HG03575 (cell line): ENCODE data around the gene RILPL1.
A peak's percentile ranks its signal among the peaks of the same experiment; 100 is the strongest.
"Not testable (repeated sequence)": the region's sequence is repeated elsewhere in the genome, so short reads cannot be mapped to it uniquely, and the experiment has no call there.

Source experiments
- ATAC-seq: cut with Tn5 transposase; IDR thresholded peaks from one replicate; pipeline ENCODE4 v1.9.1; 2021; ENCODE audit not compliant: unreplicated experiment, insufficient number of reproducible peaks, low FRiP score; ENCODE audit errors: extremely low read depth

RILPL1 gene

DNA sequence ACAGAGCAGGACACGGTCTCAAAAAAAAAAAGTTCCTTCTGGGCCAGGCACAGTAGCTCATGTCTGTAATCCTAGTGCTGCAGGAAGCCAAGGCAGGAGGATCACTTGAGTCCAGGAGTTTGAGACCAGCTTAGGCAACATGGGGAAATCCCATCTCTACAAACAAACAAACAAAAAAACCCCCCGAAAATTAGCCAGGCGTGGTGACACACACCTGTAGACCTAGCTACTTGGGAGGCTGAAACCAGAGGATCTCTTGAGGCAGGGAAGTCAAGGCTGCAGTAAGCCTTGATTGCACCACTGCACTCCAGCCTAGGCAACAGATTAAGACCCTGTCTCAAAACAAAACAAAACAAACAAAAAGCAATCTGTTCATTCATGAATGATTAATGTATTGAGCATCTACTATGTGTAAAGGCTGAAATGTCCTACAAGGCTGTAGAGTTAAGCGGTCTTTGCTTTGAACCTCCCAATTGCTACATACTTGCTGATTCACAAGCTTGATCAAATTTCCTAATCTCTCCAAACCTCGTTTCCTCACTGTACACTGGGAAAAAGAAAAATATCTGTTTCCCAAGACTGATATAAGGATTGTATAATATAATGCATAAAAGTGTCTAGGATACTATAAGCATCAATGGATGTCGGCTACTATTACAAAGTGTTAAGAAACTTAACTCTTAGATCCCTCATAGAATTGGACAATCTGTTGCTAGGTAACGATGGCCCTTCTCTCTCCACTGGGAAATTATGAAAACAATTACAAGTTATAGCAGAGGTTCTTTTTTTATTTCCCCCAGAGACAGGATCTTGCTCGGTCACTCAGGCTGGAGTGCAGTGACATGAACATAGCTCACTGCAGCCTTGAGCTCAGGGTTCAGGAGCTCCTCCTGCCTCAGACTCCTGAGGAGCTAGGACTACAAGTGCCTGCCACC, 89.2 kb downstream of the RILPL1 start:
- no peak for ATAC-seq

DNA sequence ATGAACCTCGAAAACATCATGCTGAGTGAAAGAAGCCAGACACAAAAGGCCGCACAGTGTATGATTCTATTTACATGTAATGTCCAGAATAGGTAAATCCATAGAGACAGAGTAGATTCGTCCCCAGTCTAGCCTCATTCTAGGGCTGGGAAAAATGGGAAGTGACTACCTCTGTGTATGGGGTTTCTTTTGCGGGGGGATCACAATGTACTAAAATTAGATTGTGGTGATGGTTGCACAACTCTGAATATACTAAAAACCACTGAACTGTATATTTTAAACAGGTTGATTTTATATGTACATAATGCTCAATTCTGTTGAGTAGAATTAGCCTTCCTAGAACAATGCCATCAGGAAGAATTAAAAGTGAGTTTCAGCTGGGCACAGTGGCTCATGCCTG, 90.7 kb downstream of the RILPL1 start:
- no peak for ATAC-seq

DNA sequence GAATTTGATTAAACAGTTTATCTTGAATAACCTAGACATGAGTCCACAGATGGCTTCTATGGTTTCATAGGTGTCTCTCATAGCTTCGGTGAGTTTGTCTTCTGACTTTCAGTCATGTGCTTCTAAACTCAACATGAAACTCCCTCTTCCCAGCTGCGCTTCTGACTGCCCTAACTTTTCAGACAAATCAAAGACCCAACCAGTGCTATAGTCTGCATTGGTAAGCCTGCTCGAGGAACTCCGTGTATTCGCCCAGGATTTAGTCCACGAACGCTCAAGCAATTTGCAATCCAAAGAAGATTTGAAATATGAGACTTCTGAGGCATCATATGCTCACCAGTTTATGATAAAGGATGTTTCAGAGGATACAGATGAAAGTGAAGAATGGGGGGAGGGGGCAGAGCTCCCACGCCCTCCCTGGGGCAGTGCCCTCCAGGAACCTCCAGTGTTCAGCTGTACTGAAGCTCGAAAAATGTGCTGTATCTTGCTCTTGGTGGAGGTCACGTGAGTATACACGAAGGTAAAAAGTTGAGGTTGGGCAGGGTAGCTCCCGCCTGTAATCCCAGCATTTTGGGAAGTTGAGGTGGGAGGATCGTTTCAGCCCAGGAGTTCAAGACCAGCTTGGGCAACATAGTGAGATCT, 91.9 kb downstream of the RILPL1 start:
- no peak for ATAC-seq

DNA sequence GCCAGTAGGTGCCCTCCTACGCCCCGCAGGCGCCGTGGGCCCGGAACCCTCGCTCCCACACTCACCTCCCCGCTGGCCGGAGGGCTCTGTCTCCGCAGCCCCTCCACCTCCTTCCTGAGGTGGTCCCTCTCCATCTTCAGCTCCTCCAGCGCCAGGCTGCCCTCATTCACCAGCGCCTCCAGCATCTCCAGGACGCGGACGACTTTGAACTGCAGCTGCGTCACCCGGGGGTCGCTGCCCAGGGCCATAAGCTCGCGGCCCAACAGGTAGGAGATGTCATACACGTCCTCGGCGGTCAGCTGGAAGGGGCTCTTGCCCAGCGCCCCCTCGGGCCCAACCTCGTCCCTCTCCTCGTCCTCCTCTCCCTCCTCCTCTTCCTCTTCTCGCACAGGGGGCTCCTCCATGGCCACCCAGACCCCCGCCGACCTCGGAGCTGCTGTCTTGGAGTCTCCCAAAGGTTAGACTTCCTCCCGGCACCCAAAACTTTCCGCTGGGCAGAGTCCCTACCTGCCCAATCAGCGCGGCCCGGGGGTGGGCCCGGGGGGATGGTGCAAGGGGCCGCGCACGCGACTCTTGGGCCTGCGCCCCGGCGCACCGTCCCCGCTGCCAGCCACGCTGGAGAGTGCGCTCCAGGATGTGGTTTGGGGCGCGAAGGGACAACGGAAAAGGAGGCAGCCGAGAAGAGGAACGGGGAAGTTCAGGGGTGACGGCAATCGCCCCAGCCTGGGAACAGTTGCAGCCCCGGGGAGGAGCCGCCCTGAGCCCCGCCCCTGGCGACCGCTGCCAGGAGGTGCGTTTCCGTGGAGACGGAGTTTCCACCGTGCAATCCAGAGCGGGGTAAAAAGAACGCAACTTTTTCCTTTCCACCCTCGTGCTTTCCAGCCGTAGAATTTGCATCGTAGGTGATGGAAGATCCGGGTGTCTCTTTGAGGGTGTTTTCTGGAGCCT, 97.2 kb downstream of the RILPL1 start, which contains the start of gene RILPL2:
Gene RILPL2 (minus strand): TSS at position 668 of the 948 bp plus-strand sequence. CDS start 264 bp downstream, at position 404.
- peak; percentile 30 for ATAC-seq

DNA sequence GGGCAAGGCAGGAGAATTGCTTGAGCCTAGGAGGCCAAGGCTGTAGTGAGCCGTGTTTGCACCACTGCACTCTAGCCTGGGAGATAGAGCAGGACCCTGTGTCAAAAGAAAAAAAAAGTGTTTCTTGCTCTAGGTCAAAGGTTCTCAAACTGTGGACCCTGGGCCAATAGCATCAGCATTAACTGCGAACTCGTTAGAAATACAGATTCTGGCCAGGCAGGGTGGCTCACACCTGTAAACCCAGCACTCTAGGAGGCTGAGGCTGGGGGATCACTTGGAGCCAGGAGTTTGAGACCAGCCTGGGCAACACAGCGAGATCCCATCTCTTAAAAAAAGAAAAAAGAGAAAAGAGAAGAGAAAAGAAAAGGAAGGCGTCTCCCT, 97.9 kb downstream of the RILPL1 start:
- ATAC-seq: no peak

DNA sequence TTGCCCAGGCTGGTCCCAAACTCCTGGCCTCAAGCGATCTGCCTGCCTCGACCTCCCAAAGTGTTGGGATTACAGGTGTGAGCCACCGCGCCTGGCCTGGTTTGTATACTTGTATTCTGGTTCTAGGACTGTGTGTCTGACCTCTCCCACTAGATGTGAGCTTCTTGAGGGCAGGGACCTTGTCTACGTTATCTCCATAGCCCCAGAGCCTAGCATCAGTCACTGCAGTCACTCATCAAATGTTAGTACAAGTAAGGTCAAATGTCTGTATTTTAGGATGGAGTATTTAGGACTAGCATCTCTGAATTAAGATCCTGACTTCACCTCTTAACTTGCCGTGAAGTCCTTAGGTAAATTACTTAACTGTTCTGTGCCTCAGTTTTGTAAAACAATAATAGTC, 99.9 kb downstream of the RILPL1 start:
- no peak for ATAC-seq

DNA sequence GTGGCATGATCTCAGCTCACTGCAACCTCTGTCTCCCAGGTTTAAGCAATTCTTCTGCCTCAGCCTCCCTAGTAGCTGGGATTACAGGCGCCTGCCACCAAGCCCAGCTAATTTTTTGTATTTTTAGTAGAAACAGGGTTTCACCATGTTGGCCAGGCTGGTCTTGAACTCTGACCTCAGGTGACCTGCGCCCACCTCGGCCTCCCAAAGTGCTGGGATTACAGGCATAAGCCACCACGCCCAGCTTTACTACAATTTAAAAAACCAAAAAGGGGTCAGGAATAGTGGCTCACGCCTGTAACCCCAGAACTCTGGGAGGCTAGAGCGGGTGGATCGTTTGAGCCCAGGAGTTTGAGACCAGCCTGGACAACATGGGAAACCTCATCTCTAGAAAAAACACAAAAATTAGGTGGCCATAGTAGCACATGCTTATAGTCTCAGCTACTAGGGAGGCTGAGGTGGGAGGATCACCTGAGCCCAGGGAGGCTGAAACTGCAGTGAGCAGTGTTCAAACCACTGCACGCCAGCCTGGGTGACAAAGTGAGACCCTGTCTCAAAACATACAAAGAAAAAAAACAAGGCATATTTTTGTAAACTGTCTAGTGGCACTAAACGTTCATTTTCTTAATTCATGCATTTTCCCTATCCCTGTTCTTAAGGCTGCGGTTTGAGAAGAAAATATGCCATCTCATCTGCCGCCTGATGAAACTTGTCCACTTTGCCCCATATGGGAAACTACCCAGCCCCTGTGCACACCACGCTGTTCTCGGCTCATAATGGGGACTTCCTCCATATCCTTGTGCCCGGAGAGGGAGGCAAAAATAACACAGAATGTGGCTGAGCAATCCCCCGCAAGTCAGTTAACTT, 101.3 kb downstream of the RILPL1 start:
- not testable (repeated sequence) for ATAC-seq

DNA sequence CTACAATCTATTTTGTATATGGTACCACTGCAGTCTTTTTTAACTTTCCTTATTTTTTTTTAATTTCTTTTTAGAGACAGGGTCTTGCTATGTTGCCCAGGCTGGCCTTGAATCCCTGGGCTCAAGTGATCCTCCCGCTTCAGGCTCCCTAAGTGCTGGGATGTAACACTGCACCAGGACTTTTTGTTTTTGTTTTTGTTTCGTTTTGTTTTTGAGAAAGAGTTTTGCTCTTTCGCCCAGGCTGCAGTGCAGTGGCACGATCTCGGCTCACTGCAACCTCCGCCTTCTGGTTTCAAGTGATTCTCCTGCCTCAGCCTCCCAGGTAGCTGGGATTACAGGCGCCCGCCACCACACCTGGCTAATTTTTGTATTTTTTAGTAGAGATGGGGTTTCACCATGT, 104.4 kb downstream of the RILPL1 start:
- not testable (repeated sequence) for ATAC-seq

DNA sequence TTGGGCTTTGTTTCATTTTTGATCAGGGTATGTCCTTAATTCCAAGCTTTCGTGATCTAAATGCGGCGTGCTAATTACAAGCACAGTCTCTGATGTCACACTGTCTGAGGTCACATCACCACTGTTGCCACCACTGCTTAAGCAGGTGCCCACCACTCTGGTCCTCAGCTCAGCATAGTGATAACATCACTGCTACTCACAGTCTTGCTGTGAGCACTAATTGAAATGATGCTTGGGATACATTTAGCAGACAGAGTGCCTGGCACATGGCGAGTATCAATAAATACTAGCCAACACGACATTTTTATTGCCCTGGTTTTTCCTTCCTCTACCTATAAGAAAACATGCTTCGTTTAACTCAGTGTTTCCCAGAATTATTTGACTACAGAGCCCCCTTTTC, 104.9 kb downstream of the RILPL1 start:
- no peak for ATAC-seq

DNA sequence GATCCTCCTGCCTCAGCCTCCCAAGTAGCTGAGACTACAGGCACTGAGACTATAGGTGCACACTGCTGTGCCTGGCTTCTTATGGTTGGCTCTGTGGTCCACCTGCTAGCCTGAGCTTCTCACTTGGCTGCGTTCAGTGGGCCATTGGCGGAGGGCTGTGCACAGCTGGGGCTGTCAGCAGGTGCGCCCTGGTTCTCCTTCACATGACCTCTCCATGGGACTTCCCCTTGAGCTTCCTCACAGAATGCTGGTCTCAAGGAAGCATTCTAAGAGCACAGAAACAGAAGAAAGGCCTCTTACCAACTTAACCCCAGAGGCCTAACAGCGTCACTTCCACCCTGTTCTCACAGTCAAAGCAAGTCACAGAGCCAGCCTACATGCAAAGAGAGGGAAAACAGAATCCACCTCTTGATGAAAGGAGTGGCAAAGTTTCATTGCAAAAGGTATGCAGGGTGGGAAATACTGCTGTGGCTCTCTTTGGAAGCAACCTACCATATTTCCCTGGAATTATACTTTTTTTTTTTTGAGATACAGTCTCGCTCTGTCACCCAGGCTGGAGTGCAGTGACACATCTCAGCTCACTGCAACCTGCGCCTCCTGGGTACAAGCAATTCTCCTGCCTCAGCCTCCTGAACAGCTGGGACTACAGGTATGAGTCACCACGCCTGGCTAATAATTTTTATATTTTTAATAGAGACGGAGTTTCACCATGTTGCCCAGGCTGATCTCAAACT, 106.3 kb downstream of the RILPL1 start:
- peak; percentile 74 for ATAC-seq

DNA sequence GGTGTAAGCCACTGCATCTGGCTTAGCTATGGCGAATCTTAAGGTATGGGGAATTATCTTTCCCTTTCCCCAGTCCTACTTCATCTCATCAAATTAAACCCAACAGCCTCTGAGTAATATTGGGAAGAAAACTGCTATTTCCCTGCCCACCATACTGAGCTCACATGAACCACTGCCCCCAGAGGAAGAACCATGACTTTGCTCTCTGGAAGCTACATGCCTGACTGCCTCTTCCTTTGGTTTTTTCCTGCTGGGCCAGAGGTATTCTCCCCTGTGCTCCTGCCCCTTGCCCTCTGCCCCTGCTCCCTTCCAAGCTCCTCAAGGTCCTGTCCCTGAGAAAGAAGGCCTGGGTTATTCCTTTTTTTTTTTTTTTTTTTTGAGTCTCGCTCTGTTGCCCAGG, 112.2 kb downstream of the RILPL1 start:
- no peak for ATAC-seq
